Measurements from ENCODE around the gene HSF4.

Gene HSF4

GRCh38 chr16:67162506-67163163, 1.9 kb upstream of the HSF4 start:
- no peak for DNase-seq (ENCODE audit: extremely low read depth, low read depth)
- TF ChIP-seq, protein P1, sequence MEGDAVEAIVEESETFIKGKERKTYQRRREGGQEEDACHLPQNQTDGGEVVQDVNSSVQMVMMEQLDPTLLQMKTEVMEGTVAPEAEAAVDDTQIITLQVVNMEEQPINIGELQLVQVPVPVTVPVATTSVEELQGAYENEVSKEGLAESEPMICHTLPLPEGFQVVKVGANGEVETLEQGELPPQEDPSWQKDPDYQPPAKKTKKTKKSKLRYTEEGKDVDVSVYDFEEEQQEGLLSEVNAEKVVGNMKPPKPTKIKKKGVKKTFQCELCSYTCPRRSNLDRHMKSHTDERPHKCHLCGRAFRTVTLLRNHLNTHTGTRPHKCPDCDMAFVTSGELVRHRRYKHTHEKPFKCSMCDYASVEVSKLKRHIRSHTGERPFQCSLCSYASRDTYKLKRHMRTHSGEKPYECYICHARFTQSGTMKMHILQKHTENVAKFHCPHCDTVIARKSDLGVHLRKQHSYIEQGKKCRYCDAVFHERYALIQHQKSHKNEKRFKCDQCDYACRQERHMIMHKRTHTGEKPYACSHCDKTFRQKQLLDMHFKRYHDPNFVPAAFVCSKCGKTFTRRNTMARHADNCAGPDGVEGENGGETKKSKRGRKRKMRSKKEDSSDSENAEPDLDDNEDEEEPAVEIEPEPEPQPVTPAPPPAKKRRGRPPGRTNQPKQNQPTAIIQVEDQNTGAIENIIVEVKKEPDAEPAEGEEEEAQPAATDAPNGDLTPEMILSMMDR (IDR thresholded peaks at IDR 0.05; ENCODE audit: low read depth, low read length, missing control alignments): no peak
- H3K4me3 ChIP-seq (replicated peaks; ENCODE audit: low read depth, low read length): no peak overlapping the region

GRCh38 chr16:67163164-67163998, 1.2 kb upstream of the HSF4 start:
- DNase-seq (ENCODE audit: extremely low read depth, low read depth): no peak
- H3K4me3 ChIP-seq (replicated peaks; ENCODE audit: low read depth, low read length): peak overlapping the region; percentile 15
- TF ChIP-seq, protein P1 (IDR thresholded peaks at IDR 0.05; ENCODE audit: low read depth, low read length, missing control alignments): no peak

- TF ChIP-seq, protein P1 (IDR thresholded peaks at IDR 0.05; ENCODE audit: low read depth, low read length, missing control alignments): no peak
- peak overlapping the region; percentile 15; the same call in 1 of the 2 replicates for H3K4me3 ChIP-seq (replicated peaks; ENCODE audit: low read depth, low read length)
- DNase-seq (ENCODE audit: extremely low read depth, low read depth): no peak
Observed at GRCh38 chr16:67163999-67164558, 466 bp upstream of the HSF4 start.

- TF ChIP-seq, protein P1 (IDR thresholded peaks at IDR 0.05; ENCODE audit: low read depth, low read length, missing control alignments): no peak
- no peak for DNase-seq (ENCODE audit: extremely low read depth, low read depth)
- H3K4me3 ChIP-seq (replicated peaks; ENCODE audit: low read depth, low read length): no peak overlapping the region
Observed at GRCh38 chr16:67165121-67166078, 855 bp downstream of the HSF4 start.

- no peak overlapping the region for H3K4me3 ChIP-seq (replicated peaks; ENCODE audit: low read depth, low read length)
- DNase-seq (ENCODE audit: extremely low read depth, low read depth): no peak
- TF ChIP-seq, protein P1 (IDR thresholded peaks at IDR 0.05; ENCODE audit: low read depth, low read length, missing control alignments): no peak
Observed at GRCh38 chr16:67166110-67166547, 1.6 kb downstream of the HSF4 start.

GRCh38 chr16:67166598-67167168, 2.1 kb downstream of the HSF4 start:
- H3K4me3 ChIP-seq (replicated peaks; ENCODE audit: low read depth, low read length): no peak overlapping the region
- TF ChIP-seq, protein P1 (IDR thresholded peaks at IDR 0.05; ENCODE audit: low read depth, low read length, missing control alignments): no peak
- no peak for DNase-seq (ENCODE audit: extremely low read depth, low read depth)
